ENCODE measurements around the gene COL4A2.

The COL4A2 gene

DNA sequence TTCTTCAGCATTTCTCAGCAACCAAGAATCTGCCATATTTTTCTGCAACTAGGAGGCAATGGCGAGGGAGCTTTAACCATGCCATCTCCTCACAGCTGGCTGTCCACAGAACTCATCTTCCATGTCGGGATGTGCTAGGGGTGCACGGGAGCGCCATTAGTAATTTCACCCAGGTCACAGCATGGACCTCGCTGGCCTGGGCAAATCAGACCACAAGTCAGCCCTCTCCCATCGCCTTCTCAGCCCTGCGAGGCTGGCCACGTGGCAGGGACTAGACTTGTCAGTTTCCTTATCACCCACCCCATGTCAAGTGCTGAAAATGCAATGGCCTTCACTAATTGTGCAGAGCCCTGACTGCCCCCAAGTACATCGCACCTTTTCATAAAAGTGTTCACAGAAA is 15.8 kb upstream of the COL4A2 start:
- no peak for DNase-seq (ENCODE audit: low read depth)

GRCh38 chr13:110293037-110293436 is 14.0 kb upstream of the COL4A2 start:
- no peak for DNase-seq (ENCODE audit: low read depth)

- DNase-seq (ENCODE audit: low read depth) = no peak
These were observed 13.4 kb upstream of the COL4A2 start for GRCh38 chr13:110293649-110294048.

- DNase-seq (ENCODE audit: low read depth) = no peak
These were observed 12.9 kb upstream of the COL4A2 start for GRCh38 chr13:110294146-110294545.

GRCh38 chr13:110294622-110295021 is 12.5 kb upstream of the COL4A2 start:
- DNase-seq (ENCODE audit: low read depth) = no peak

DNA sequence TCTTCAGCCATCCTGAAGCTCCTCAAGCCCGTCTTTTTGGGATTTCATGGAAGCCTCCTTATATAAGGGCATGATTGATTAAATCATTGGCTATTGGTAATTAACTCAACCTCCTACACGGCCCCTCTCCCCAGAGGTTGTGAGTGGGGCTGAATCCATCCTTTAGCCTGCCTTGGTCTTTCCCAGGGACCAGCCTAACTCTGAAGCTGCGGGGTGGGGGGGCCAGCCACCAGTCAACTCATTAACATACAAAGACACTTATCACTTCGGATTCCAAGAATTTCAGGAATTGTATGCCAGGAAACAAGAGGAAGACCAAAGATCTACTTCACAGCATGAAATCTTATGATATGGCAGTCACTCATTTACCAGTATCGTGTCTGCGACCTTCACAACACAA is 10.1 kb upstream of the COL4A2 start:
- no peak for DNase-seq (ENCODE audit: low read depth)

GRCh38 chr13:110297766-110298504 is 9.1 kb upstream of the COL4A2 start:
- DNase-seq (ENCODE audit: low read depth) = no peak

GRCh38 chr13:110298505-110299282 is 8.4 kb upstream of the COL4A2 start:
- no peak for DNase-seq (ENCODE audit: low read depth)

DNA sequence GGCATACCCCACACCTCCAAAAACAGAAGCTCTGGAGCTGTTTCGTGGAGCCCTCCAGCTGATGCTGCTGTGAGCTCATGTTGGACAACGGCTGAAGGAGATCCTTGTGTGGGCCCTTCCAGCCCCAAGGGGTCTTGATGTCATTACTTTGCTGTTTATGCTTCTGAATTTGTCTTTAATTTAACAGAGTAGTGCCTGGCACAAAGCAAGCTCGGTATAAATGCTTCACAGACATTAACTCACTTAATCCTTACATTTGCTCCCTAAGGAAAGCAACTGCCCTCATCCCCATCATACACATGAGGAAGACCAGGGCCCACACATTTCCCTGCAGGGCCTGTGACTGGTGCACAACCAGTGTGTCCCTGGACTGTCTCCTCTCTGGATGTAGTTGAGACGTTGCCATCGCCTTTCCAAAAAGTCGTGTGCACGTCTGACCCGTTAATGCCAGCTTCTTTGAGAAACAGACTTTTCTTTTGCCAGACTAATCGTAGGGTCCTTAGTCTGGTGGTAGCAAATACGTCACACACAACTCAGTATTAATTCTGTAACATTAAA is 7.7 kb upstream of the COL4A2 start:
- no peak for DNase-seq (ENCODE audit: low read depth)

DNA sequence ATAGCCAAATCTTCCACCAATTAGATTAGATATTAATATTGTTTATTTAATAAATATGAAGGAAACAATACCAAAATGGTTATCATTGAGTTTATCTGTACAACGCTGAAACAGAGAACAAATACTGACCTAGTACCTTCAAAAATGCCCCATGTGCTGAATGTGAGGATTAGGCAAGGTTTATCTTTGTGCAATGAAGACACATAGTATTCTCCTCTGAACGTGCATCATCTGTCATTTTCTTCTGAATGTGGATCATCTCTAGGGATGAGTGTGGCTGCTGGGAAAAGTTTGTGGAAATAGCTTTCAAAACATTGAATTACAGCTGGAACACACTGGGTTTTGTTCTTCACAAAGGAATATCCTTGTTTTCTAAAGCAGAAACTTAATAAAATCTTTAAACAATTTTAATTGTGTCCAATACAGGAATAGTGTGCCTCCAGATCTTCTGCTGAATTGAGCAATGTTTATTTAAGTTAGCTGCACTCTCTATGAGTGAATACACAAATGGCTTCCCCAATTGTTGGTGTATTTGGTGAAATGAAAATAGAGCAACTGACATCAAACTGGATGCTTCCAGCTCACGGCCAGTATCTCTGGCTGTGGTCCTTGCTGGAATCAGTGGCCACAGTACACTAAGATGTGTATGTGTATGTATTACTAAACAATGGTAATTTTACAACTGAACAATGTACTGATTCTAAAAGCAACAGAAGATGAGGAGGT is 6.8 kb upstream of the COL4A2 start:
- DNase-seq (ENCODE audit: low read depth) = no peak

DNA sequence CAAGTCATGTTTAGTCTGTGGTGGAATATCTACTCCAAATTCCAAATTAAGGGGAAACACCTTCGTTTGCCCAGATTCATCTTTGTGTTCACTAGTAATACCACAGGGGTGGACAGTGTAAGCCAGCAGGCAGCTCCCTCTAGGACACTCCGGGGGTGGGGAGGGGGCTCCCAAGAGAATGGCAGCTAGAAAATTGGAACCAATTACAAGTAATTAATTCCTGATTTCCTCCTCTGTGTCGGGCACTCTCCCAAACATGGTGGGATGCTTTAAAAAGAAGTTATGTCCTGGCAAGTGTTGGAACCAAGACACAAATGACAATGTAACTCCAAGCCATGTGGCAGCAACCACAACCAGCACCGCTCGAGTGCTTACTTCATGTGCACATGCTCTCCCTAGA is 6.0 kb upstream of the COL4A2 start:
- no peak for DNase-seq (ENCODE audit: low read depth)

- no peak for DNase-seq (ENCODE audit: low read depth)
These were observed 5.2 kb upstream of the COL4A2 start for GRCh38 chr13:110301606-110302553.

DNA sequence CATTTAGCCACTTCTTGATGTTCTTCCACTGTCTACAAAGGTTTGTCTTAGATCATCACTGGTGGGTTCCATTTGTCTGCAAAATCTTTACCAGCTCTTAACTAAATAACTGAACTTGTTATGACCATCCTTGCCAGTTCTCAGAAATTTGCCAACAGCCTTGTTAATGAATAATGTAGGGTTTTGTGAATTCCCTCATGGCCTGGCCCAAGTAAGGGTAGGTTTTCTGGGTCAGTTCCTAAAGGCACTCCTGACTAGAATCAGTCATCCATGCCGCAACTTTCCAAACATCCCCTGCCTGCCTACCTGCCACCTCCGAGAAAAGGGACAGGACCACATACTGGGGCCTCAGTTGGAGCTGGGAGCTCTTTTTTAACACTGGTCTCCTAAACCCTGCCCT is 4.1 kb upstream of the COL4A2 start:
- no peak for DNase-seq (ENCODE audit: low read depth)

DNA sequence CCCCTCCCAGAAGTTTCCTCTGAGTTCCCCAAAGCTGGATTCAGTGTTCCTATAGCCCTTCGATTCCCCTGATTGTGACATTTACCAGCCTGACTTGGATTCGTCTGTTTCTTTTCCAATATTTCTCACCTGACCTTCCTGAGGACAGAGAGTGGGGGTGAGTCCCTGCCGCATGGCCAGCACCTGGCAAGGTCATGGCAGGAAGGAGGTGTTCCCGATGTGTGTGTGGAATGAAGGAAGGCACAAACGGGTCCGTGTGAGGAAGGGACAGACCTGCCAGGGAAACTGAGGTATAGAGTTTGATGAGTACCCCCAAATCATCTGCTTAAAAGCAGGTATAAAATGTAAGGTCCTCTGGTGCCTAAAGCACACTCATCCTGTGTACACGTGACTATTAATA is 3.4 kb upstream of the COL4A2 start:
- DNase-seq (ENCODE audit: low read depth) = no peak

DNA sequence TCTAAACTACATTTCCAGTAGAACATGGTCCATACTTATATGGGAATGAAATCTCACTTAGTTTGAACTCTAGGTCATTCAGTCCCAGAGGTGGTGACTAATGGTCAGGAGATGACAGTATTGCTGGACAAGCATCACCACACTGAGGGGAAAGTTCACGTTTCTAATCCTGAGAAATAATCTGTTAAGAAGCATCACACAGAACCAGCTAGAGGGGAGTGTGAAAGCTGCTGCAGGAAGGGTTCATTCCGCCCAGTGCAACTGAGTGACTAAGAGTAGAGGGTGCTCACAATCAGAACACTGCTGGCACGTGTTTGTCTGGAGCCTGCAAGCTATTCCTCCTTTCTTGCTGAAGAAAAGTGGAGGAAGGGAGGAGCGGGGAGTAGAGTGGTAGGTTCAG is 2.8 kb upstream of the COL4A2 start:
- no peak for DNase-seq (ENCODE audit: low read depth)

- no peak for DNase-seq (ENCODE audit: low read depth)
These were observed 2.1 kb upstream of the COL4A2 start for GRCh38 chr13:110305001-110305400.

DNA sequence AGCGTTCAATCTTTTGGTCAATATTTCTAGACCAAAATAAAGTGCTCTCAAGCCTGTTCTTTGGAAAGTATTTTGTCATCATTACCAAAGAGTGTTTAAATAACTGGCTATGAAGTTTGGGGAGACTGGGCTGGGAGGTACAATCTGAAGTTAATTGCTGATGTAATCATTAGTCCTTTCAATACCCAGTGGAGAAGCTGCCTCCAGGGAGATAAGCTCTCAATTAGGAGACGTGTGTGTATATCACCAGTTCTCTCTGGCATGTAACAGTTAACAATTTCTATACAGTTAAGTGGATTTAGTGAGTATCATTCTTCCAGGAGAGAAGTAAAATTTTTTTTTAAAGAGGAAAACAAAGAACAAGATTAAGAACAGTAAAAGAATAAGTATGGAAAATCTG is 1.5 kb upstream of the COL4A2 start:
- DNase-seq (ENCODE audit: low read depth) = no peak

DNA sequence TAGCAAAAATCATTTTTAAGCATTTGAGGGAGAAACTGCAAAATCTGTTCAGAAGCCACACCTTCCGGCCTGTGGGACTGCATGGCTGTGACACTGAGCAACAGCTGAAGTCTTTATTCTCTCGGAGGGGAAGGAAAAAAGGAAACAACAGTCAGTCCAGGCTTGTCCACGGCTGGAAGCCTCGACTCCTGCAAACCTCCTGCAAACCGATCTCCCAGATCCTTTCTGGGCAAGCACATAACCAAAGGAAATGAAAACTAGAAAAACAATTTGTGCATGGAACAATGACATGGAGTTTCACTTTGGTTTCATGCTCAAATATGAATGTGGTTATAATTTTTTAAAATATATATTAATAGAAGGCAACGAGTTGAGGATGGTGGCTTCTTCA is 1.1 kb upstream of the COL4A2 start:
- DNase-seq (ENCODE audit: low read depth) = no peak

DNA sequence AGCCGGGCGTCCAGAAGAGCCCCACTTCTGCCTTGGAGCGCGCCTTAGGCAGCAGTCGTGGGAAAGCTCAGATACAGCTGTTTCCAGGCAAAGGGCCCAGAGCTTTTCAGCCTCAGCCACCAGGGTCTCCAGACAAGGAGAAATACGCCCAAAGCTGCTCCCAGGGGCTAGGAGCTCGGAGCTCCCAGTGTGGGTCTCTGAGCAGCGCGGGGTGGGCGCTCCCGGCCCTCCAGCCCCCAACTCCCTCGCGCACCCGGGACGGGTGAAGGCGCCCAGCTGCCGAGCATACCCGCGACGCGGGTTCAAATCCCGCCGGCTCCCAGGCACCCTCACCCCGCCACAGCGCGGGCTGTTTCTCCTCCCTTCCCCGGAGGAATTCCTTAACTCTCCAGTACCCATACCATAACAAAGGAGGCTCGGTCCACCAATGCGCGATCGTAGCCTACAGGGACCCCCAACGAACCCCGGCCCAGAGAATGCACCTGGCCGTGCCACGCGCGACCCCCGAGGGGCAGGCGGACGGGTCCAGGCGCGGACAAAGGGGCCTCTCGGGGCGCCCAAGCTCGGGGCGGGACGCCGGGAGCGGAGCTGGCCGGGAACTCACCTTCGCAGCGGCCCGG is 634 bp upstream of the COL4A2 start:
- no peak for DNase-seq (ENCODE audit: low read depth)

GRCh38 chr13:110307767-110308655 is 927 bp downstream of the COL4A2 start:
- DNase-seq (ENCODE audit: low read depth) = no peak

Data from HS-27A (cell line).